Measurements from ENCODE around the gene PCNA. TPM values are rescaled to one million over a fixed set of nuclear protein-coding genes. Genes with fewer than 3 reads are reported as not detected.

The PCNA gene
- total RNA-seq, 1 experiment from 2014 or later: 182 TPM

DNA sequence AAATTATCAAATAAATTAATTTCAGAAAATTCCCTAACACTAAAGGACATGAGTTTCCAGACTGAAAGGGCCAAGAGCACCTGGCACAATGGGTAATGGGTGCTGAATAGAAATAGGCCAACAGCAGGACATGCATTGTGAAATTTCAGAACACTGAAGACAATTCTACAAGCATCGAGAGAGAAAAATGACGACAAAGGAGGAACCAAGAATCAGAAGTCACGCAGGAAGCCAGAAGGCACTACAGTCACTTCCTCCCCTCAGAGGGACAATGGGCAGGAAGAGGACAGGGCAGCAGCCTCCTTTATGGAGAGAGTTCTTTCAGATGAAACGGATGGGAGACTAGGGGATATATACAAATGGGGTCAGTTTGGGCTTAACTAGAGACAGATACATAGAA lies 29.6 kb downstream of the PCNA start:
- Histone ChIP-seq H3K9me3 (ENCODE audit: control insufficient read depth, insufficient read depth, low read depth, low read length) (no peaks in the 10 kb centered on the region), H3K4me3 (ENCODE audit: low read depth in 2 of 2, low read length in 2 of 2) (no peak overlapping the region), H3K27me3 (ENCODE audit: control insufficient read depth, insufficient read depth, low read length) (no peaks in the 10 kb centered on the region), H3K27ac (ENCODE audit: low read length) (no peak overlapping the region), H3K4me1 (ENCODE audit: control insufficient read depth, insufficient read depth, low read length) (no peaks in the 10 kb centered on the region), H3K36me3 (ENCODE audit: control insufficient read depth, insufficient read depth, low read length) (no peaks in the 10 kb centered on the region)
- in situ Hi-C loops (cut with HindIII; ENCODE audit: low pct_unique_long_range_greater_than_20kb, low sequenced_read_pairs) (no loop called here), intact Hi-C loops (cut with micrococcal nuclease; ENCODE audit: unreplicated experiment) (no loop called here)
- ATAC-seq (no peak; the same call in 1 of the 2 replicates), DNase-seq (ENCODE audit: low read depth, low spot score) (no peak)
- ChIA-PET POLR2A (no interaction called here), CTCF (no interaction called here)
- no TSS peak for BruUV-seq (replicated peaks)
- TF ChIP-seq, protein P1, sequence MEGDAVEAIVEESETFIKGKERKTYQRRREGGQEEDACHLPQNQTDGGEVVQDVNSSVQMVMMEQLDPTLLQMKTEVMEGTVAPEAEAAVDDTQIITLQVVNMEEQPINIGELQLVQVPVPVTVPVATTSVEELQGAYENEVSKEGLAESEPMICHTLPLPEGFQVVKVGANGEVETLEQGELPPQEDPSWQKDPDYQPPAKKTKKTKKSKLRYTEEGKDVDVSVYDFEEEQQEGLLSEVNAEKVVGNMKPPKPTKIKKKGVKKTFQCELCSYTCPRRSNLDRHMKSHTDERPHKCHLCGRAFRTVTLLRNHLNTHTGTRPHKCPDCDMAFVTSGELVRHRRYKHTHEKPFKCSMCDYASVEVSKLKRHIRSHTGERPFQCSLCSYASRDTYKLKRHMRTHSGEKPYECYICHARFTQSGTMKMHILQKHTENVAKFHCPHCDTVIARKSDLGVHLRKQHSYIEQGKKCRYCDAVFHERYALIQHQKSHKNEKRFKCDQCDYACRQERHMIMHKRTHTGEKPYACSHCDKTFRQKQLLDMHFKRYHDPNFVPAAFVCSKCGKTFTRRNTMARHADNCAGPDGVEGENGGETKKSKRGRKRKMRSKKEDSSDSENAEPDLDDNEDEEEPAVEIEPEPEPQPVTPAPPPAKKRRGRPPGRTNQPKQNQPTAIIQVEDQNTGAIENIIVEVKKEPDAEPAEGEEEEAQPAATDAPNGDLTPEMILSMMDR (IDR thresholded peaks at IDR 0.05): no peak
- TF ChIP-seq POLR2AphosphoS5 (IDR thresholded peaks at IDR 0.05; ENCODE audit: low read depth, low read length): no peak
- TF ChIP-seq, protein P2, sequence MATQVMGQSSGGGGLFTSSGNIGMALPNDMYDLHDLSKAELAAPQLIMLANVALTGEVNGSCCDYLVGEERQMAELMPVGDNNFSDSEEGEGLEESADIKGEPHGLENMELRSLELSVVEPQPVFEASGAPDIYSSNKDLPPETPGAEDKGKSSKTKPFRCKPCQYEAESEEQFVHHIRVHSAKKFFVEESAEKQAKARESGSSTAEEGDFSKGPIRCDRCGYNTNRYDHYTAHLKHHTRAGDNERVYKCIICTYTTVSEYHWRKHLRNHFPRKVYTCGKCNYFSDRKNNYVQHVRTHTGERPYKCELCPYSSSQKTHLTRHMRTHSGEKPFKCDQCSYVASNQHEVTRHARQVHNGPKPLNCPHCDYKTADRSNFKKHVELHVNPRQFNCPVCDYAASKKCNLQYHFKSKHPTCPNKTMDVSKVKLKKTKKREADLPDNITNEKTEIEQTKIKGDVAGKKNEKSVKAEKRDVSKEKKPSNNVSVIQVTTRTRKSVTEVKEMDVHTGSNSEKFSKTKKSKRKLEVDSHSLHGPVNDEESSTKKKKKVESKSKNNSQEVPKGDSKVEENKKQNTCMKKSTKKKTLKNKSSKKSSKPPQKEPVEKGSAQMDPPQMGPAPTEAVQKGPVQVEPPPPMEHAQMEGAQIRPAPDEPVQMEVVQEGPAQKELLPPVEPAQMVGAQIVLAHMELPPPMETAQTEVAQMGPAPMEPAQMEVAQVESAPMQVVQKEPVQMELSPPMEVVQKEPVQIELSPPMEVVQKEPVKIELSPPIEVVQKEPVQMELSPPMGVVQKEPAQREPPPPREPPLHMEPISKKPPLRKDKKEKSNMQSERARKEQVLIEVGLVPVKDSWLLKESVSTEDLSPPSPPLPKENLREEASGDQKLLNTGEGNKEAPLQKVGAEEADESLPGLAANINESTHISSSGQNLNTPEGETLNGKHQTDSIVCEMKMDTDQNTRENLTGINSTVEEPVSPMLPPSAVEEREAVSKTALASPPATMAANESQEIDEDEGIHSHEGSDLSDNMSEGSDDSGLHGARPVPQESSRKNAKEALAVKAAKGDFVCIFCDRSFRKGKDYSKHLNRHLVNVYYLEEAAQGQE (IDR thresholded peaks at IDR 0.05; ENCODE audit: insufficient read depth in 1 of 2, low read depth in 2 of 2, low read length in 1 of 2): no peak
- TF ChIP-seq SIN3A (IDR thresholded peaks at IDR 0.05; ENCODE audit: borderline replicate concordance, insufficient read depth, low read depth, low read length): no peak
- TF ChIP-seq TCF7L2 (IDR thresholded peaks at IDR 0.05; ENCODE audit: low read depth, low read length): no peak

DNA sequence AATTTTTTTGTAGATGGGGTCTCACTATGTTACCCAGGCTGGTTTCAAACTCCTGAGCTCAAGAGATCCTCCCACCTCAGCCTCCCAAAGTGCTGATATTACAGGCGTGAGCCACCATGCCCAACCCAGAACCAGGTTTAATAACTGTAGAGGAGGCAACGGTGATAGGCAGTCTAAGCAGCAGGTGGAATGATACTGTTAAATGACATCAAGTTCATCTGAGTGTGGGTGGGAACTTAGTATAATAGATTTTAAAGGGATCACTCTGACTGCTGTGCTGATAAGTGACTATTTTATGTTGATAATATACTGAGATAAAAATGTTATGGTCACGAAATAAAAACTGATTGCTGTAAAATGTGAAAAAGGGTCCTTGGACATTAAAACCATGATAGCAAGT lies 31.1 kb downstream of the PCNA start:
- intact Hi-C loops (cut with micrococcal nuclease; ENCODE audit: unreplicated experiment): no loop called here
- in situ Hi-C loops (cut with HindIII; ENCODE audit: low pct_unique_long_range_greater_than_20kb, low sequenced_read_pairs): no loop called here
- CTCF ChIA-PET: no interaction called here

More for the DNA sequence above, 31.1 kb downstream of the PCNA start:
- Histone ChIP-seq H3K4me1 (ENCODE audit: control insufficient read depth, insufficient read depth, low read length) (no peaks in the 10 kb centered on the region), H3K27me3 (ENCODE audit: control insufficient read depth, insufficient read depth, low read length) (no peaks in the 10 kb centered on the region), H3K4me3 (ENCODE audit: low read depth in 2 of 2, low read length in 2 of 2) (no peak overlapping the region), H3K9me3 (ENCODE audit: control insufficient read depth, insufficient read depth, low read depth, low read length) (no peaks in the 10 kb centered on the region), H3K27ac (ENCODE audit: low read length) (no peak overlapping the region), H3K36me3 (ENCODE audit: control insufficient read depth, insufficient read depth, low read length) (no peaks in the 10 kb centered on the region)
- DNase-seq (ENCODE audit: low read depth, low spot score) (no peak), ATAC-seq (no peak)
- POLR2A ChIA-PET: no interaction called here
- TF ChIP-seq SIN3A (IDR thresholded peaks at IDR 0.05; ENCODE audit: borderline replicate concordance, insufficient read depth, low read depth, low read length) (no peak), TCF7L2 (IDR thresholded peaks at IDR 0.05; ENCODE audit: low read depth, low read length) (no peak), POLR2AphosphoS5 (IDR thresholded peaks at IDR 0.05; ENCODE audit: low read depth, low read length) (no peak)
- TF ChIP-seq, protein P1 (IDR thresholded peaks at IDR 0.05): no peak
- TF ChIP-seq, protein P2 (IDR thresholded peaks at IDR 0.05; ENCODE audit: insufficient read depth in 1 of 2, low read depth in 2 of 2, low read length in 1 of 2): no peak
- BruUV-seq (replicated peaks): no TSS peak

All from Panc1 (cell line).